Amniotic stem cell (primary cell): ENCODE data around the gene NAALADL2.
"Not testable (repeated sequence)": the region's sequence is repeated elsewhere in the genome, so short reads cannot be mapped to it uniquely, and the experiment has no call there.

ENCODE experiments used
- DNase-seq: peaks from one replicate; lab custom pipeline; 2025; lab: John Stamatoyannopoulos, UW

Gene NAALADL2

GRCh38 chr3:175751089-175751488, 892.0 kb downstream of the NAALADL2 start:
- DNase-seq, result no peak

GRCh38 chr3:175763948-175764347, 904.8 kb downstream of the NAALADL2 start:
- DNase-seq, result no peak

DNA sequence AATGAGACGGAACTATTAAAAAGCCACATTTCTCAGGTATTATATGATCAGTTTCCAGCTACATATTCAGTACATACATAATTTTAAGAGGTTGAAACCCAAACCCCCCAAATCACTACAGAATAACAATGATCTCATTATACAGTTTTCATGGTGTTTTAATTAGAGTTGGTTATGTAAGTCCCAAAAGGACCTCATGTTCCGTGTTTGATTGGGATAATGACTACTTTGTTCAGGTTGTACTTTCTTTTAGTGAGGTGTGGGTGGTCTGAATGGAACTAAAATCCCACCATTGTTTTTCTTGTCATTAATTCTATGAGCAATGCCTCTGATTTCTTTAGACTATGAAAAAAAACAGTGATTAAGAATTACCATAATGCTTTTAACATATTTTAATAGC, 905.6 kb downstream of the NAALADL2 start:
- no peak for DNase-seq

DNA sequence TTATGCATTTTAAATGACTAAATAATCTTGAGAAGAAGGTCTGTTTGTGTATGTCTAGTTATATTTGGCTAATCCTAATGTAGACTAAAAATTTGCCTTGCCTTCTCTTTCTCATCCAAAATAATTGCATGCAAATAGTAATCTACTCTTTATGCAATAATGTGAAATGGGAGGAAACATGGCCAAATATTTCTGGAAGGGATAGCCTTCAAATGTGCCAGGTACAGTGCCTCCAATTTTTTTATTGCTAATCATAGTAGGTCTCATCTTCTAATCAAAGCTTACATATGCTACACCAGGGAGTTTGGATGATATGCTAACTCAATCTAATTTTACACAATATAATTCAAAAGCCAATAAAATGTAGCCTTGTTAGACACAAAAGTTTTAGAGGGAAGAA, 911.3 kb downstream of the NAALADL2 start:
- no peak for DNase-seq

DNA sequence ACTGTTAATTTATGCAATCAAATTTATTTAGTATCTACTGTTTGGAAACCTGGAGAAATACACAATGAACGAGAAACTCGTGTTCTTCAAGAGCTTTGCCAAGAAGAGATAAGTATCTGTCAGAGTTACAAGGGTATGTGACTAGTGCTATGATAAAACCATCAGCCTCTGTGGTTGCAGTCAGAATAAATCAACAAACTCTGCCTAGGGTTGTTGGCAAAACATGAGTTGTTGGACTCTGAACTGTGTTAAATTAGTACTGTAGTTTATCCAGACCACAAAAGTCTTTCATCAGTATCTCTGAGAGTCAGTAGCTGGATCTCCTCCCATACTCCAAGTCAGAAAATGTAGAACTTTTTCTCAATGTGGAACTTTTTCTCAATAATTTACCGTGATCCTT, 918.4 kb downstream of the NAALADL2 start:
- DNase-seq, result no peak

DNA sequence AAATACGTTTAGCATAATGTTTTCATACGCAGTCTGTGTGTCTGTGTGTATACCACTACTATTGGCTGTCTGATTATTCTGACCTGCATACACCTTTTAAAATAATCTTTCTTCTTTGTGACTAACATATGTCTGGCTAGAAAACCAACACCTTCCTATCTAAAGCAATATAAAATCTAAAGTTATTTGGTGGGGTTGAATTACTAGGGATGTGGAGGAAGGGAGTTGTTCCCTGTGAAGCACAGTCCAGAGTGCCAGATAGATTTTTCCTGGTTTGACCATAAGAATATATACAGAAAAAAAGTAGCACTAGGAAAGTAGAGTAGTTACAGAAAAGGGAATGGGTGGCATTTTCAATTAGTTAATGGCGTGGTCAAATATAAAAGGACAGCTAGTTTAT, 918.8 kb downstream of the NAALADL2 start:
- DNase-seq, result no peak

GRCh38 chr3:175778994-175779393, 919.9 kb downstream of the NAALADL2 start:
- no peak for DNase-seq

DNA sequence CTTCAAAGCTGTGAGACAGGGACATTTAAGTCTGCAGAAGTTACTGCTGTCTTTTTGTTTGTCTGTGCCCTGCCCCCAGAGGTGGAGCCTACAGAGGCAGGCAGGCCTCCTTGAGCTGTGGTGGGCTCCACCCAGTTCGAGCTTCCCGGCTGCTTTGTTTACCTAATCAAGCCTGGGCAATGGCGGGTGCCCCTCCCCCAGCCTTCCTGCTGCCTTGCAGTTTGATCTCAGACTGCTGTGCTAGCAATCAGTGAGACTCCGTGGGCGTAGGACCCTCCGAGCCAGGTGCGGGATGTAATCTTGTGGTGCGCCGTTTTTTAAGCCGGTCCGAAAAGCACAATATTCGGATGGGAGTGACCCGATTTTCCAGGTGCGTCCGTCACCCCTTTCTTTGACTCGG, 928.0 kb downstream of the NAALADL2 start:
- DNase-seq, result not testable (repeated sequence)

DNA sequence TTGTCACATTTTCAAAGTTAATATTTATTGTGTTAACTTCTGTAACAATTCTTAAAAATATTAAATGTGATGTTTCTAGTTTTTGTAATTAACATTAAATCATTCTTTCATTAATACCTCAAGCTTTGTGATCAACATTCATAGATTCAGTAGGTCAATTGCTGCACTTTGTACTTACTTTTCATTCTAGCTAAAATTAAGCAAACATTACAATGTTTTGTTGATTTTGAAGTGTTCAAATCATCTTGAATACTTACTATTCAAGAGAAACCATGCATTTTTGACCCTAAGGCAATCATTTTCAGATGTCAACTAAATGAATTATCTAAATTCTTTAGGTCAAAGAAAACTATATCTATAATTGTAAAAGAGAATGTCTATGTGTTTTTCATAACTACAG, 933.1 kb downstream of the NAALADL2 start:
- no peak for DNase-seq

GRCh38 chr3:175798326-175798725, 939.2 kb downstream of the NAALADL2 start:
- DNase-seq, result no peak

- DNase-seq, result no peak
These were observed 946.7 kb downstream of the NAALADL2 start for GRCh38 chr3:175805825-175806224.

DNA sequence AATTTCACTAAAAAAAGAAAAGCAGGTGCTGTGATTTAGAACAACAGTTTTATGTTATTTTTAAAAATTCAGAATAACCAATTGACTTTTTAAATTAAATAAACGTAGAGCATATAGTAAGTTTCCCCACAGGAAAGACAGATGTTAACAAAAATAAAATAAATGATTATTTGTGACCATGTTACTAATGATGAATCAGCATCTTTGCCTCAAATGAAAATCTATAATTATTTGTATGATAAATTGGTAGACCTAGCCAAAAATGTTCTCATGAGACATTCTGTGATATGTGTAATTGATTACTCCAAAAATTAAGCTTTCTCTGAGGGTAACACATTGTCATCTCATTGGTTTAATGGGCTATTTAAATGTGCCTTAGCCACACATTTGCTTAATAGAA, 948.0 kb downstream of the NAALADL2 start:
- no peak for DNase-seq

GRCh38 chr3:175818811-175819464, 959.8 kb downstream of the NAALADL2 start:
- DNase-seq, result no peak

DNA sequence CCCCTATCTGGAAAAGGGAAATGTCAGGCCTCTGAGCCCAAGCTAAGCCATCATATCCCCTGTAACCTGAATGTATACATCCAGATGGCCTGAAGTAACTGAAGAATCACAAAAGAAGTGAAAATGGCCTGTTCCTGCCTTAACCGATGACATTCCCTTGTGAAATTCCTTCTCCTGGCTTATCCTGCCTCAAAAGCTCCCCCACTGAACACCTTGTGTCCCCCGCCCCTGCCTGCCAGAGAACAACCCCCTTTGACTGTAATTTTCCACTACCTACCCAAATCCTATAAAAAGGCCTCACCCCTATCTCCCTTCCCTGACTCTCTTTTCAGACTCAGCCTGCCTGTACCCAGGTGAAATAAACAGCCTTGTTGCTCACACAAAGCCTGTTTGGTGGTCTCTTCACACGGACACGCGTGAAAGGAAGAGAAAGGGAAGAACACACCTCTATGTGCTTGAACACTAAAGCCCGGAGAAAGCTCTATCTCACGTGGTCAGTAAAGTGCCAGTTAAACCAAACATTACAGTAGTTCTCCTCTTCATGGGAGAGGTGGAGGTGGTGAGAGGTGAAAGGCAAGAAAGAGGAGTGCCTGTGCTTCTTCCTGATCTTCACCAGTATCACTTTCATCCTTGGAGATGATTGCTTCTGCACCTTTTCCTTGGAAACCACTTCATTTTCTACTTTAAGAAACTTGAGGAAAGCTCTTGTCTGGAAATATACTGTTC, 963.8 kb downstream of the NAALADL2 start:
- not testable (repeated sequence) for DNase-seq

DNA sequence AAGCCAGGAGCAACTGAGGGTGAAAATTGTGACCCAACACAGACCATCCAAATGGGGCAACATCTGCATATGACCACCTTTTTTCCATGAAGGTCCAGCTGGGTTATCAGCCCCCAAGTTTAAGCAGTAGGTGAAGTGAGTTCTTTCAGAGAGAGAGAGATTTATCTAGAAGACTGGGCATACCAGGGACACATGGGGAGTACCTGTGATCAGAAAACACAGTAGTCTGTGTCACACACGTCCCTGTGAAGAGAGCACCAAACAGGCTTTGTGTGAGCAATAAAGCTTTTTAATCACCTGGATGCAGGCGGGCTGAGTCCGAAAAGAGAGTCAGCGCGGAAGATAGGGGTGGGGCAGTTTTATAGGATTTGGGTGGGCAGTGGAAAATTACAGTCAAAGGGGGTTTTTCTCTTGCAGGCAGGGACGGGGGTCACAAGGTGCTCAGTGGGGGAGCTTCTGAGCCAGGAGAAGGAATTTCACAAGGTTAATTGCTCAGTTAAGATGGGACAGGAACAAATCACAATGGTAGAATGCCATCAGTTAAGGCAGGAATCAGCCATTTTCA, 966.0 kb downstream of the NAALADL2 start:
- DNase-seq, result not testable (repeated sequence)

GRCh38 chr3:175826759-175827158, 967.6 kb downstream of the NAALADL2 start:
- DNase-seq, result no peak

- DNase-seq, result not testable (repeated sequence)
These were observed 970.7 kb downstream of the NAALADL2 start for GRCh38 chr3:175829809-175830208.

GRCh38 chr3:175835763-175836162, 976.6 kb downstream of the NAALADL2 start:
- DNase-seq, result not testable (repeated sequence)

GRCh38 chr3:175836617-175837016, 977.5 kb downstream of the NAALADL2 start:
- no peak for DNase-seq

GRCh38 chr3:175837962-175838361, 978.8 kb downstream of the NAALADL2 start:
- DNase-seq, result no peak

- DNase-seq, result no peak
These were observed 980.4 kb downstream of the NAALADL2 start for GRCh38 chr3:175839366-175840005.

- no peak for DNase-seq
These were observed 992.4 kb downstream of the NAALADL2 start for GRCh38 chr3:175851541-175851940.

GRCh38 chr3:175852560-175852959, 993.4 kb downstream of the NAALADL2 start:
- no peak for DNase-seq
